HG03039 (cell line): ENCODE results near the gene TACC2.

Experiments
- ATAC-seq: cut with Tn5 transposase; IDR thresholded peaks from one replicate; pipeline ENCODE4 v1.9.1; 2021; ENCODE audit warnings: mild to moderate bottlenecking, moderate library complexity; ENCODE audit not compliant: unreplicated experiment

The TACC2 gene

DNA sequence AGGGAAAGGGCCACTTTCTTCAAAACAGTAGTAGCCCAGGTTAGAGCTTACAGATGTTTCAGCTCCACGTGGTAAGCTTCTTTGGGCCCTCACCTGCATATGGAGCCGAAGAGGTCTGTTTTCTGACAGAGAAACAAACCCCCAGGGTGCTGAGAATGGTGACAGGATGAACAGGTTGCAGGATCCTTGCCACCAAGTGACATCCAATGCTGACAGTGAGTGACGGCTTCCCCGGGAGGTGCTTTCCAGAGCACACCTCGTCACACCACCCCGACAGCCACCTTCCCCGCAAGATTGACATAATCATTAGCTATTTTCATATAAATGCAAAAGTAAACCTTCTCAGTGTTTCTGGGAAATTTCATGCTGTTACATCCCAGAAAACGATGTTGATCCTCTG is 172.8 kb downstream of the TACC2 start:
- no peak for ATAC-seq

DNA sequence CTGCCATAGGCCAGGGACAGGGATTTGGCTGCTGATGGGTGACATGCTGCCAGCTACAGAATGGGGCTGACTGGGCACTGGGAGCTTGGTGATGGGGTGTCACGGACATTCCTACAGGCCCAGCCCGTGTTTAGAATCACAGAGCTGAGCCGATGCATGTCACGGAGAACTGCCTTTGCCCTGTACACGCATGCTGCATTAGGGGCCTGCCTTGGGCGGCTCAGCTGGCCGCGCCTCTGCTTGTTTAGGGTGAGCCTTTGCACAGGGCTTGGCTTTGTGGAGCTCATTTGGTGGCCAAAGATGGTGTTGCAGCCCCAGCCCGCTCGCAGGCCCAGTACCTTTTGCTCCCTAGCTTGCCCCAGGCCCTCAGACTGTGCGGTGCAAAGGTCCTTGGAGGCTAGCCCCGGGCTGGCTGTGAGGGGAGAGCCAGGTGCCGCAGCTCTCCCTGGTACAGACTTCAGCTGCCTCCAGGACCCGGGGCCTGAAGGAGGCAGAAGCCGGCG is 173.8 kb downstream of the TACC2 start:
- ATAC-seq, result no peak

DNA sequence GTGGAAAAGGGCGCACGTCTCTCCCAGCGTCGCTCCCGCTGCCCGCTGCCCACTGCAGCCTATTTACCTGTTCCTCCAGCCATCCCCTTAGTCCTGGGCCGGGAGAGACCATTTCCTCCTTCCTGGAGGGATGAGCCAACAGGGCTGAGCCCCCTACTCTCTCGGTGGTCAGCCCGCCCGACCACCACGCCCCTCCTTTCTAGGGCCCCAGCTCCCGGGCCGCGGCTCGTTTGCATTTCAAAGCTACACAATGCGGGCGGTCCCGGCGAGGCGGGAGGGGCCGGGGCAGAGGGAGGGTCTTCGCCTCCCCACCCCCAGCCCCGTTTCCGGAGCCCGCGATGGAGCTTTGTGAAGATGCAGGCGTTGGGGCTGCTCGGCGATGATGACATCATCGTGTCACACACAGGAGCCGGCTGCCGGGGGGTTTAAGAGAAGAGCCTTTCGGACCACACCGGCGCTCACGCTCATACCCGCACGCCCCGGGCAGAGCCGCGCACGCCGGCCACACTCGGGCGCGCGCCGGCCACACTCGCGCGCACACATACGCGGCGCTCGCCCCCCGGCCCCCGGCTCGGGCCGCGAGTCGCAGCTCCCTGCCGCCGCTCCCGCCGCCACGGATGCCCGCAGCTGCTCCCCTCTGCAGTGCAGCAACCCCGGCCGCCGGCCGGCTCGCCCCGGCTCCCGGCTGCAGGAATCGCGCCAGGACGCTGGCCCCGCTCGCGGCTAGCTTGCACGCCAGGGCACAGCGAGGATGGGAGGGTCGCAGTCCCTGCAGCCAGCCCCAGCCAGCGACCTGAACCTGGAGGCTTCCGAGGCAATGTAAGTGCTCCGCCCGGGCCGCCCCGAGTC is 174.4 kb downstream of the TACC2 start:
- no peak for ATAC-seq

DNA sequence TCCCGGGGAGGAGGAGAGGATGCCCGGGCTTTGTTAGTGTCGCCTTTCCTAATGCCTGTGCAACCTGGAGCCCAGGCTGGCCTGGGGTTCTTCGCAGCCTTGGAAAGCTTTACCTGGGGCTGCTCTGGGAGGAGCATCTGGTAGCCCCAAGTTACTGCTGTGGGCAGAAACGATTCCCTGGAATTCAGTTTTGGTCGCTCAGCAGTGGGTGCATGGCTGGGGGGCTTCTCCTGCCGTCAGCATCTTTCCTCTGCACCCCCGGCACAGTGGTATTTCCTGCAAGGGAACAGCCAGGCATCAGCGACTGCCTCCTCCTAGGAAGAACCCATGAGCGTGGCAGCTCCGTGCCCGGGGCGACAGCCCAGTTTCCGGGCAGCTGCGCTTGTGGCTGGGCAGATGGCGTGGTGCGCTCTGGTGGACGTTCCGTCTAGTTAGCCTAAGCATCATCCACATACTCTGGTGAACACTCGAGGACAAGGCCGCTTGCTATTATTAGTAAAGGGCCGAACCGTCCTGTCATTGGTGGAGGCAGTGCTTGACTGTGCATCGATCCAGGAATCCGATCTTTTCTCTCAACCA is 175.1 kb downstream of the TACC2 start:
- ATAC-seq, result no peak

DNA sequence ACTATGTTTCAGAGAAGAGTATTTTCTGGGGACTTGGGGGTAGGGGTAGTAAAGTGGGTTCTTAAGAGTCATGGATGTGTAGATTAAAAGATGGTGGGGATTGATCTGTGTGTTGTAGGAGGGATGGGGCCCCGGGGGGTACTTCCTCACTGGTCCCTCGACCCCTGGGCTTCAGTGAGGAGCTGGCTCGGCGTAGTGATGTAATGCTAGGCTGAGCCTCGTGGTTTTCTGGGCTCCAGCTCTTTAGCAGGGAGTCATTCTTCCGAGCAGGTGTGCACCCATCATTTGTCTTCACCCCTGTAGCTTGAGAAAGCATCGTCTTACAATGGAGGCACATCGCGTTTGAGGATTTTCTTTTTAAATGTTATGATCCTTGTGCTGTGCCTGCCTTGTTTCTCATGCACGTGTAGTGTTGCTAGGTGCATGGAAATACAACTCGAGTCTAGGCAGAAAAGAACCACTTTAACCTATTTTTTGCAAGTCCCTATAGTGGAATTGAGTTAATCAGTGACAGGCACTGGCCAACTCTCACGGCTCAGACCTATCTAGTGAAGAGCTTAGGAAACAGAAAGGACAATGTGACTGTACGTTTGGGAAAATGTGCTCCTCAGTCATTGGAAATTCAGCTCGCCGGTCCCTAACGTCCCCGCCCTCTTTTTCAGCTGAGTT is 176.0 kb downstream of the TACC2 start:
- ATAC-seq, result no peak

DNA sequence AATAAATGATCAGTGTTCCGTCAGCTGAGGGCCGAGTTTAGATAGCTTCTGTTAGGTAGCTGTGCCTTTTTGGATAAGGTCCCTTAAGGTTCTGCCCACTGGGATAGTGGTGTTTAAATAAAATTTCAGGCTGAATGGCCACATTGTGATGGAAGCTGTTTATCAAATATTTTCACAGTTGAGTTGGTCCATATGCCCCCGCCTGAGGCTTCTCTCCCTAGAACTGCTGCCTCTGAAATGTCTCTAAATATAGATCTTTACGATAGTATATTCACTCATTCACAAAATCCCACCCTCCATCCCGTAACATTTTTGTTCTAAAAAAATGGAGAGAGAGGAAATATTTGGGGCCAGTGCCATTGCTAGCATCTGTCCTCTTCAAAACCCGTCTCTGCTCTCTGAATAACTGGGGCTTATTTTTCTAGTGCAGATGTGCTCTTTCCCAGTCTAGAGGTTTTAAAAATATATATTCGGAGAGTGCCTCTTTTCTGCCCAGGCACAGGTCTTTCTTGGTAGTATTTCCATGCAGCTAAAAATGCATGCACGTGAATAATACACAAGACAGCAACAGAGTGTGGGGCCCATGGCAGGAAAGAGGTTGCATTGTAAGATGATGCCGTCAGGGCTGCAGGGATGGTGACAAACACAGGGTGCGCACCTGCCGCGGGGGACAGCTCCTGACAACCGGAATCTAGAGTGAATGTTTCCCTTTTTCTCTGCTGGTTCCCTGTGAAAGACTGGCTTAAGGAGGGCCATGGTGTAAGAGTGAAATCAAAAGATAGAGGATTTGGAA is 176.7 kb downstream of the TACC2 start:
- no peak for ATAC-seq

DNA sequence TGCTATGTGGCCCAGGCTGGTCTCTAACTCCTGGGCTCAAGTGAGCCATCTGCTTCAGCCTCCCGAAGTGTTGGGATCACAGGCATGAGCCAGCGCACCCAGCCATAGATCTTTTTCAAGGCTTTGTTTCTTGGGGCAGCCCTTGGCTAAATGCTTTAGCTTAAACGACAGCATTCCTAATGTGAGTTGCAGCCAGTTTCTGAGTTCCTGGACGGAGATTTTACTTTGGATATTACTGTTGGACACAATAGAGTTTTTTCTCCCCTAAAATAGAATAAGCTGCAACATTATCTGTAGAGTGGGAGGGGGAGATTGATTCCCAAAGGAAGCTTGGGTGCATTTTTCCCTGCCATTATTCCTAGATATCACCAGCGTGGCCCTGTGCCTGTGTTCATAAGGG is 179.1 kb downstream of the TACC2 start:
- ATAC-seq, result no peak

DNA sequence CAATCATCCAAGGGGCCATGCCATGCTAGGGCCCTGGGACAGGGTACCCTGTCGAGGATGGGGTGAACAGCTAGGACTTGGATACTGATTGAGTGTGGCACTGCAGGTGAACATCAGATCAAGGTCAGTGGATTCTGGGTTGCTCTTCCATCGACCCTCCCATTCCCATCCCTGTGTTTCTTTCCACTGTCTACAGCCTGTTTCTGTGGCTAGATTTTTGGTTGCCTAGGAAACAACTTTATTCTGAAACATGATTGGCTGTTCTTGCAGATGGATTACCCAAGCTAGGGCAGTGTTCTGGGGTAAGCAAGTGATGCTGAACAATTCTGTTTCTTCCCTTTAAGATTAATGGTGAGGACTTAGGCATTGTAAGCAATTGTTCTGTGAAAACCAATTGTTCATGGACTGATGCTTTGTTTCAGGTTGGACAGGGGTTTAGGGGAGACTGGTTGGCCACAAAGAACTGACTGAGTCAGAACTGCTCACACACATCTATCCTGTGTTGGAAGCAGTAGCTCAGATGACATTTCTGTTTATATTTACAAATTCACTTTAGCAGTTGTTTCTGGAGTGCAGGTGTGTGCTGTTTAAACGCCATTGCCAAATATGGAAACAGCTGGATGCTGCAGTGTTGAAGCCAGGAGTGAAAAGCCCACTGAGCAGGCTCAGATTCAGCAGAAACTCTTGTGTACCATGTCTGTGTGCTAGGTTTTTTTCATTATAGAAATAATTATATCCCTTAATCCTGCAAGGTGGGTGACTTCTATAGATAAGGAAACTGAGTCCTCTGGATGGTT is 179.8 kb downstream of the TACC2 start:
- no peak for ATAC-seq

DNA sequence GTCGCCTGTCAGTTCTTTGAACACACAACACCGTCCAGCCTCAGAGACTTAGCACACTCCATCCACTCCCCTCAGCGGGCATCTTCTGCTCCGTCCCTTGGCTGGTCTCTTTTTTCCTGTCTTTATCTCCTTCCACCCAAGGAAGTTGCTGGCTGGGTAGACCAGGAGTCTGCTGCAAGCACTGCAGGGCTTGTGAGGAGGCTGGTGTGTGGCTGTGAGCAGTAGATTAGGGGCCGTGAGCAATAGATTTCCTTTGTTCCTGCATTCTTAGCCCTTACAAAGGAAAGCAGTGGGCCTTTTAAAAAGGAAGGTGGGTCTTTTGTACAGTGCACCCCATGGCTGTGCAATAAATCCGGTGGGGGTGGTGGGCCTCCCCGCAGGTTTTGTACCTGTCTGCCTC is 181.8 kb downstream of the TACC2 start:
- ATAC-seq, result no peak

DNA sequence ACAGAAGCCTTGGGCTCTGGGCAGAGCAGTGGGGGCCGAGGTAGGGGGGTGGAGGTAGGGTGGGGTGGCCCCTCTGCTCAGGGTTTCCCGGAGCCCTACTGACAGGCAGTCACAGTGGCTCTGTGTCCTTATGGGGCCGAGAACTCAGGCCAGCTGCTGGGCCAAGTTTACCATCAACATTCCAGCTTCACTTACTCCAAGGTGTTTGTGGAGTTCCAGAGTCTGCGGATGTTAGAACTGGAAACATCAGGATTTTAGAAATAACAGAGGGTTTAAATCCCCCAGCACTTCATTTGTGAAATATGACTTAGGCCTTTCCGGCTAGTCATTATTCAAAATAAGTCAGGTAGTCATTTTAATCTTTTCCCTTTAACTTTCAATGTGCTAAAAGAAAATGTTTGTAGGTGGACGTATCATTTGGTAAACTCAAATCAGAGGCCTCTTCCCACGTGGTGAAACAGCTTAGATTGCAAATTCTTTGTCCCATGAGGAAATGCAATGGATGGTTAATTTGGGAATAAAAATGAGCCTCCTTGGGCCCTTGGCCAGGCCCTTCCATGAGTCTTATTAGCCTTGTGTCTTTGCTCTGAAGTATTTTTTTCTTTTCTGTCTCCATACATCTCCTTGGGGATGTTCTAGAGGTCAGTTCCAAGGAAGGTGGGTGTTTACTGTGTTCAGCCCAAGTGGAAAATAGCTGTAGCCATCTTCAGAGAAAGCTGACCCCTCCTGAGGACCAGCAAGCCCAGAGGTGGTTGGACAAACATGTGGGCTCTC is 182.5 kb downstream of the TACC2 start:
- no peak for ATAC-seq

DNA sequence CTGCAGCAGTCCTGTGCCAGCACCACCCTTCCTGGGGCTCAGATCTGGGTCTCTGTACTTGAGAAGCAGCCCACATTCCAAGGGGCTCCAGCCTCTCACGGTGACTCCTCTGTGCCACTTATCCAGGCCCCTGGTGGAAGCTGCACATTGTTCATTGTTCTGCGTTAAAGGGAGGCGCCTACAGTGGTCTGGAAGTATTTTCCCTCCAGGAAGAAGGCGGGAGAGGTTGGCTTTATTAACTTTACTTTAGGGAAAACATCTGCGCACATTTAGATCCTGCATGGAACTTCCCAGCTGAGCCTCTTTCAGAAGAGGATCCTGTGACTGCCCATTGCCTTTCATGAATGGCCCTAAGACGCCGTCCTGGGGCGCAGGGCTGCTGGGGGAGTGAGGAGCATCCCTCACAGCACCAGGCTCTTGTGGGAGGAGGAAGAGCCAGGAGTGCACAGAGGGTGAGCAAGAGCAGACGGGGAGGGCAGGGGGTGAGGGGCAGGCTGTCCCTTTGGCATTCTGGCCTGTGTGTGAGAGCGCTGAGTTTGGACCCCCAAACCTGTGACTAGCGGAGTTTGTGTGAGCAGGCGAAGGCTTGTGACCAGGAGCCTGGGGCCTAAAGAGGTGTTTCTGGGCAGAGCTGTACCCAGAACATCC is 183.5 kb downstream of the TACC2 start:
- ATAC-seq, result no peak

DNA sequence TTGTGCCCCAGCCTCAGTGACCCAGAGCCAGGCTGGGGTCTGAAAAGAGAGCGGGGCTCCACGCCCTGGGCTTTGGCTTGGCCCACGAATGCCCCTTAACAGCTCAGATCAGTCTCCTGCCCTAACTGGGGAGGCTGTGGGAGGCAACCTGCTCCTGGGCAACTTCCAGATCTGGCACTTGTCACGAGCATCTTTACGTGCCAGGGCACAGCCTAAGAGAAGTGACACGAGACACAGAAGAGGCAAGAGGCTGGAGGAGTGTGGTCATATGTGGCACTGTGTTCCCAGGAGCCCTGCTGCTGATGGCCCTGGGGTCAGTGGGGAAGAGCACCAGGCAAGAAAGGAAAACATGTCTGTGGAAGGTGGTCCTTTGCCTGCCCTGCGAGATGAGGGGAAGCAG is 184.4 kb downstream of the TACC2 start:
- ATAC-seq, result no peak

DNA sequence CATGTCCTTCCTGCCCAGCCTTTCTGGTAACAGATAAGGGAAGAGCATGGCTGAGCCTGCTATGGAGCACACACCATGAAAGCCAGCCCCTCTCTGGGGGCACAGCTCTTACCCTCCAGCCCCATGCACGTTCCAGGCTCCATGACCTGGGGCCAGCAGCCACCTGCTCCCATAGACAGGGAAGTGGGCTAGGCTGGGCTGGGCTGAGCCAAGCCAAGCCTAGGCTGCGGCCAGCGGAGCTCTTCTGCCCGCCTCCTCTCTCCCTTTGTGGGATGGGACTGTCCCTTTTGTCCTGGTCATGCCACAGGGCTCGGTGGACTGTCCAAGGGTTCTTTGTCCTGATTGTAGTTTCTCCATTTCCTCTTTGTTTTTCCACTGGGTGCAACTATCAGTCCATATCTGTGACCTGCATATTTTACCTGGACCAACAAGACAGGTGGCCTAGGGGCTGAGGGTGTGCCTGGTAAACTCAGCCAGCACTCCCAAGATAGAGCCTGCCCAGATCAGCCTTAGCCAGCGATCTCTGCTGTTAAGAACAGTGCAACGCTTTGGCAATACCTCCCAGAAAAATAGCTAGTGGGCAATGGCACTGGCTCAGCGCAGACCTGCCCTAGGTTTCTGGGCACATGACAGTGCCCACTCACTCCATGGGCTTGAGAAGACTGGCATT is 184.9 kb downstream of the TACC2 start:
- ATAC-seq, result no peak

DNA sequence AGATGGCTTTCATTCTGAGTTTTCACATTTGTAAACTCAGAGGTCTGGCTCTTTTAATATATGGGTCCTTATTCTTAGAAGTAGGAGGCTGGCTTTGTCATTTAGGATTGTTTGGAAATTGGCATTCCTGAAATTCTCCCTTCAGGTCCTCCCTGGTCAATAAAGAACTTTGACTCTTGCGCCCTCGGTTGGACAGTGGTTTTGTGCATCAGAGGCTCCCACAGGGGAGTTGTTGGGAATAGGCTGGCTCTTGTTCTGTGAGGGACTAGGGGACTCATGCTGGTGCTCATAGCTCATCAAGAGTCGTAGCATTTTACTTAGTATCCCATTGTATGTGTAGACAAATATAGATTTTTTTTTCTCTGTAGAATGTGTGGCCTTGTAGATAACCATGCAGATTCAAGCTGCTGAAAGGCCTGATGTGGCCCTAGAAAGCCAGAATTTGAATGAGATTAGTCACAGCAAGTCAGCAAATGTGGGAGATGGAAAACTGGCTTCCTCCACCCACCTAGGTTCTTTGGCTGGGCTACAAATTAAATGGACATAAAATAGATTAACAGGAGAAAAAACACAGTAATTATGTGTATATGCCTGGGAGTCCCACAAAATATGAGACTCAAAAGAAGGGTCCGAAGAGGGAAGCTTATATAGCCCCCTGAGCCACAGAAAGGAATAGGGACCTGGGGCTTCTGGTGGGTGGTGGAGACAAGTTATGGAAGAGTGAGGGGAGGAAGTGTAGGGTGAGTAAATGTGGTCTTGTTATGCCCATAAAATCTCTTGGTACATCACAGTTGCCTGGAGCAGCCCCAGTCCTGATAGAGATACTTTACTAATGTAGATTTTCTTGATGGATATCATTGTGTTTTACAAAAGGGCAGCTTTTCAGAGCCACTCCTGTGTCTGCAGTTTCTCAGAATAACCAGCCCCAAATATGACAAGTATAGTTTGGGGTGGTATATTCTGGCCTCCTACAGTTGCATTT is 187.6 kb downstream of the TACC2 start:
- ATAC-seq, result no peak

DNA sequence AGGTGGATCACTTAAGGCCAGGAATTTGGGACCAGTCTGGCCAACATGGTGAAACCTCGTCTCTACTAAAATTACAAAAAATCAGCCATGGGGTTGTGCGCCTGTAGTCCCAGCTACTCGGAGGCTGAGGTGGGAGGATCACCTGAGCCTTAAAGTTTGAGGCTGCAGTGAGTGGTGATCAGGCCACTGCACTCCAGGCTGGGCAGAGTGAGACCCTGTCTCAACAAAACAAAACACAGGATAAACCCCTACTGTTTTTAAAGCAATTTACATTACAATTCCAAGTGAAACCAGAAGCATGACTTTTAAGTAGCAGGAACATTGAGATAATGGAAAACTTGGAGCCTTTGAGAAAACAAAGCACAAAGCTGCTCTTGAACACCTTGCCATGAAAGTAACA is 189.7 kb downstream of the TACC2 start:
- no peak for ATAC-seq

DNA sequence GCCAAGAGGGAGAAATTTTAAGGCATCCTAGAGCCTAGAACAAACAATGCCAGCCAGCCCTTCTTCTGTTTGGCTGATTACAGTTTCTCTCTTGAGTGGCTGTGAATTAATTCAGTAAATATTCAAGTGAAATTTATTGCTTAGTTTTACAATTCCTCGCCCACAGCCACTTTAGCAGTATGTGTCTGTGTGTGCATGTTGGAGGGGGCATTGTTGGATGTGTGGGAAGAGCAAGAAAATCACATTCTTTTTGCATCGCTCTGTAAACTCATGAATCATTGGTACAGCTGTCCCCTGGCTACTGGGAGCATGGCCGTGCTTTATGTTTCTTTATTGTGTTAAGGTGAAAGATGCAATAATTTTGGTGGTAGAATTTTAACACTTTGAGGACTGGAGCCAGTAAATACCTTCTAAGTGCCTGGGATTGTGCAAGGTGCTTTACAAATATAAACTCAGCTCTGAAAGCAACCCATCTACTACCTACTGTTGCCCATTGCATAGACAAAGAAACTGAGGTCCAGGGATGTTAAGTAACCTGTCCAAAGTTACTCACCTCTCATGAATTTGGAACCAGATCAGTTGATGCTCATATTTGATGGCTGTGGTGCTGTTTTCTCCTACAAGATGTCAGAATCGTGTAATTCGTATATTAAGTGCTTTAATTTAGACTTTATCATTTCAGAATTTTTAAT is 192.2 kb downstream of the TACC2 start:
- ATAC-seq, result no peak

DNA sequence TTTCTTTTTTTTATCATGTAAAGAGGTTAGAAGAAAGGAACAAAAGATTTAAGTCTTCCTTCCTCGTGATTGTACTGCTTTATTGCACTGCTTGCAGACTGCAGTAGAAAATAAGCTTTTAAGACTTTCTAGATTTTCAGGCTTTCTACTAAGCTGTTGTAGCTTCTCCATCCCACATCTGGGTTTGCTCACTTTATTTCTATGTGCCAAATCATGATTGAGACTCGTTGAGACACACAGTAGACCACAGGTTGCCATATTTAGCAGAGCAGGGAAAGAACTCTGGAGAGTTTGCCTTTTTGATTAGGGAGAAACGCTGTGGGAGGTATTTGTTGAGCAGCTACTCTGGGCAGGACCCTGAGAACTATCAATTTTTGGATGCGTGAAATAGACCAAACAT is 192.9 kb downstream of the TACC2 start:
- ATAC-seq, result no peak
